K562 (cell line): Measurements from ENCODE around the gene KAZN. TPM values are rescaled to one million over a fixed set of nuclear protein-coding genes. Genes with fewer than 3 reads are reported as not detected.
A peak's percentile ranks its signal among the peaks of the same experiment; 100 is the strongest.

Experiments used
- ATF1 ChIP-seq, 2 experiments: fragments of 450-650 bp in 1 of 2; IDR thresholded peaks; 2 replicates each; pipeline ENCODE4 v1.6.1; 2016; ENCODE audit warnings: missing compliant biosample characterization in 1 of 2, missing genetic modification characterization in 1 of 2
- CREB1 ChIP-seq, 2 experiments: sonication (generic) in 1 of 2; formaldehyde crosslinking in 1 of 2; IDR thresholded peaks; 2 replicates each; pipeline versions ENCODE4 v1.6.1 to v1.8.0; 2012 to 2022; ENCODE audit warnings: inconsistent platforms in 1 of 2, mild to moderate bottlenecking in 1 of 2, missing genetic modification reagents in 1 of 2, moderate library complexity in 1 of 2
- RBM25 ChIP-seq: fragments of 200-400 bp; formaldehyde crosslinking; IDR thresholded peaks from 2 replicates; pipeline ENCODE4 v1.6.1; 2018; ENCODE audit warnings: low read length, low read depth, moderate library complexity; ENCODE audit not compliant: severe bottlenecking
- SRSF1 ChIP-seq: fragments of 200-400 bp; formaldehyde crosslinking; IDR thresholded peaks from 2 replicates; pipeline ENCODE4 v1.6.1; 2017; ENCODE audit warnings: mild to moderate bottlenecking, low read depth, low read length, moderate library complexity
- polyA plus RNA-seq, 8 experiments: library from polyadenylated mRNA; depleted of rRNA in 4 of 8; stranded (reverse) in 5 of 8; unstranded in 3 of 8; fragments of >200 nt; fragmentation: Nextera tagmentation in 2 of 8; fragmentation: Illumina TruSeq in 1 of 8; extraction: Ambion mirVana in 2 of 8; extraction: Trizol in 1 of 8; gene quantifications; 2 replicates each; pipeline versions ENCODE4 v1.2.1 to v1.2.3, GENCODE V29; 2011 to 2014; ENCODE audit warnings: inconsistent platforms in 1 of 8, missing spikeins in 1 of 8
- total RNA-seq, 7 experiments: library from RNA; depleted of rRNA in 6 of 7; stranded (reverse); fragments of >200 nt in 6 of 7; fragmentation: Illumina TruSeq in 2 of 7; extraction: Trizol in 2 of 7; gene quantifications; 2 replicates each; pipeline versions ENCODE4 v1.2.1 to v1.2.3, GENCODE V29; 2011 to 2021; ENCODE audit warnings: low replicate concordance in 1 of 7
- TF ChIP-seq, protein P1 (sequence below): fragments of 200-800 bp; sonication (Bioruptor generic); IDR thresholded peaks from 2 replicates; pipeline ENCODE4 v1.6.1; 2016; ENCODE audit warnings: missing genetic modification characterization, missing compliant biosample characterization
- TF ChIP-seq, protein P2 (sequence below): fragments of 250-450 bp; sonication (Bioruptor Pico); IDR thresholded peaks from 2 replicates; pipeline ENCODE4 v1.5.0; 2022; ENCODE audit warnings: mild to moderate bottlenecking
- TF ChIP-seq, protein P3 (sequence below): sonication (generic); formaldehyde crosslinking; IDR thresholded peaks from 2 replicates; pipeline ENCODE4 v1.8.0; 2022; ENCODE audit warnings: mild to moderate bottlenecking, missing genetic modification reagents, borderline replicate concordance

The KAZN gene
- total and polyA plus RNA-seq, 9 of the 15 experiments (the other 6 are each of a cell fraction or from before 2014, with no cell fraction given) = 2.1 to 21.6 (median 5.4) TPM

DNA sequence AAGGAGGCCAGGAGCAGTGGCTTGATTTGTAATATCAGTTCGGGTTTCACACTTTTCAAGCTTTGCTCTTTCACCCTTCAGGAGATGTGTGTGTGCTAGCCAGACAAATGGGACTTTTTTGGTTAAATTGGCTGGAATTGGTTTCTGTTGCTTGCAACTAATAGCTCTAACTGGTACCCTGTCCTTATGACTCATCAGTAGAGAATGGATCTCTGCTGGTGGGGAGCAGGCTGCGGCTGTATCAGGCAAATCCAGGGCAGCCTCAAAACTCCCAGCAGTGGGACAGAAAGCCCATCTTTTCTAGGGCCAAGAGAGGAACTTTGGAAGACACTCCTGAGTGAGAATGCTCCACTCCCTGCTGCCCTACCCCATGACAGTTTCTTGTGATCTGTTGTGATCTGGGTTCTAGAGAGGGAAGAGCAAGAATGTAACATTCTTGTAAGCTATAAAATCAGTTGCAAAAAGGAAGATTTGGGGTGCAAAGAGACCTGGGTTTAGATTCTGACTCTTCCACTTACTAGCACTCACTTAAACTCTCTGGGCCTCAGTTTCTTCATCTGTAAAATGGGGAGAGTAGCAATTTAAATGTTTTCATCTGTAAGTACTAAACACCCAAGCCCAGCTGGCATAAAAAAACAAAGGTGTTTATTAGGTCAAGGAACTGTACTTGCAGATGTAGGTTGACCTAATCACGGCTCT is 298.0 kb downstream of the KAZN start (continued):
- TF ChIP-seq, protein P1, sequence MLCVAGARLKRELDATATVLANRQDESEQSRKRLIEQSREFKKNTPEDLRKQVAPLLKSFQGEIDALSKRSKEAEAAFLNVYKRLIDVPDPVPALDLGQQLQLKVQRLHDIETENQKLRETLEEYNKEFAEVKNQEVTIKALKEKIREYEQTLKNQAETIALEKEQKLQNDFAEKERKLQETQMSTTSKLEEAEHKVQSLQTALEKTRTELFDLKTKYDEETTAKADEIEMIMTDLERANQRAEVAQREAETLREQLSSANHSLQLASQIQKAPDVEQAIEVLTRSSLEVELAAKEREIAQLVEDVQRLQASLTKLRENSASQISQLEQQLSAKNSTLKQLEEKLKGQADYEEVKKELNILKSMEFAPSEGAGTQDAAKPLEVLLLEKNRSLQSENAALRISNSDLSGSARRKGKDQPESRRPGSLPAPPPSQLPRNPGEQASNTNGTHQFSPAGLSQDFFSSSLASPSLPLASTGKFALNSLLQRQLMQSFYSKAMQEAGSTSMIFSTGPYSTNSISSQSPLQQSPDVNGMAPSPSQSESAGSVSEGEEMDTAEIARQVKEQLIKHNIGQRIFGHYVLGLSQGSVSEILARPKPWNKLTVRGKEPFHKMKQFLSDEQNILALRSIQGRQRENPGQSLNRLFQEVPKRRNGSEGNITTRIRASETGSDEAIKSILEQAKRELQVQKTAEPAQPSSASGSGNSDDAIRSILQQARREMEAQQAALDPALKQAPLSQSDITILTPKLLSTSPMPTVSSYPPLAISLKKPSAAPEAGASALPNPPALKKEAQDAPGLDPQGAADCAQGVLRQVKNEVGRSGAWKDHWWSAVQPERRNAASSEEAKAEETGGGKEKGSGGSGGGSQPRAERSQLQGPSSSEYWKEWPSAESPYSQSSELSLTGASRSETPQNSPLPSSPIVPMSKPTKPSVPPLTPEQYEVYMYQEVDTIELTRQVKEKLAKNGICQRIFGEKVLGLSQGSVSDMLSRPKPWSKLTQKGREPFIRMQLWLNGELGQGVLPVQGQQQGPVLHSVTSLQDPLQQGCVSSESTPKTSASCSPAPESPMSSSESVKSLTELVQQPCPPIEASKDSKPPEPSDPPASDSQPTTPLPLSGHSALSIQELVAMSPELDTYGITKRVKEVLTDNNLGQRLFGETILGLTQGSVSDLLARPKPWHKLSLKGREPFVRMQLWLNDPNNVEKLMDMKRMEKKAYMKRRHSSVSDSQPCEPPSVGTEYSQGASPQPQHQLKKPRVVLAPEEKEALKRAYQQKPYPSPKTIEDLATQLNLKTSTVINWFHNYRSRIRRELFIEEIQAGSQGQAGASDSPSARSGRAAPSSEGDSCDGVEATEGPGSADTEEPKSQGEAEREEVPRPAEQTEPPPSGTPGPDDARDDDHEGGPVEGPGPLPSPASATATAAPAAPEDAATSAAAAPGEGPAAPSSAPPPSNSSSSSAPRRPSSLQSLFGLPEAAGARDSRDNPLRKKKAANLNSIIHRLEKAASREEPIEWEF = no peak
- TF ChIP-seq, protein P2, sequence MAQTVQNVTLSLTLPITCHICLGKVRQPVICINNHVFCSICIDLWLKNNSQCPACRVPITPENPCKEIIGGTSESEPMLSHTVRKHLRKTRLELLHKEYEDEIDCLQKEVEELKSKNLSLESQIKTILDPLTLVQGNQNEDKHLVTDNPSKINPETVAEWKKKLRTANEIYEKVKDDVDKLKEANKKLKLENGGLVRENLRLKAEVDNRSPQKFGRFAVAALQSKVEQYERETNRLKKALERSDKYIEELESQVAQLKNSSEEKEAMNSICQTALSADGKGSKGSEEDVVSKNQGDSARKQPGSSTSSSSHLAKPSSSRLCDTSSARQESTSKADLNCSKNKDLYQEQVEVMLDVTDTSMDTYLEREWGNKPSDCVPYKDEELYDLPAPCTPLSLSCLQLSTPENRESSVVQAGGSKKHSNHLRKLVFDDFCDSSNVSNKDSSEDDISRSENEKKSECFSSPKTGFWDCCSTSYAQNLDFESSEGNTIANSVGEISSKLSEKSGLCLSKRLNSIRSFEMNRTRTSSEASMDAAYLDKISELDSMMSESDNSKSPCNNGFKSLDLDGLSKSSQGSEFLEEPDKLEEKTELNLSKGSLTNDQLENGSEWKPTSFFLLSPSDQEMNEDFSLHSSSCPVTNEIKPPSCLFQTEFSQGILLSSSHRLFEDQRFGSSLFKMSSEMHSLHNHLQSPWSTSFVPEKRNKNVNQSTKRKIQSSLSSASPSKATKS = no peak
- TF ChIP-seq RBM25 (peak; percentile 87), SRSF1 (no peak), CREB1 (IDR thresholded peaks at IDR 0.05) (no peak), CREB1 (CRISPR knock-in tag; IDR thresholded peaks at IDR 0.05) (no peak), ATF1 (CRISPR knock-in tag; IDR thresholded peaks at IDR 0.05) (no peak), ATF1 (tag; IDR thresholded peaks at IDR 0.05) (no peak)
- TF ChIP-seq, protein P3, sequence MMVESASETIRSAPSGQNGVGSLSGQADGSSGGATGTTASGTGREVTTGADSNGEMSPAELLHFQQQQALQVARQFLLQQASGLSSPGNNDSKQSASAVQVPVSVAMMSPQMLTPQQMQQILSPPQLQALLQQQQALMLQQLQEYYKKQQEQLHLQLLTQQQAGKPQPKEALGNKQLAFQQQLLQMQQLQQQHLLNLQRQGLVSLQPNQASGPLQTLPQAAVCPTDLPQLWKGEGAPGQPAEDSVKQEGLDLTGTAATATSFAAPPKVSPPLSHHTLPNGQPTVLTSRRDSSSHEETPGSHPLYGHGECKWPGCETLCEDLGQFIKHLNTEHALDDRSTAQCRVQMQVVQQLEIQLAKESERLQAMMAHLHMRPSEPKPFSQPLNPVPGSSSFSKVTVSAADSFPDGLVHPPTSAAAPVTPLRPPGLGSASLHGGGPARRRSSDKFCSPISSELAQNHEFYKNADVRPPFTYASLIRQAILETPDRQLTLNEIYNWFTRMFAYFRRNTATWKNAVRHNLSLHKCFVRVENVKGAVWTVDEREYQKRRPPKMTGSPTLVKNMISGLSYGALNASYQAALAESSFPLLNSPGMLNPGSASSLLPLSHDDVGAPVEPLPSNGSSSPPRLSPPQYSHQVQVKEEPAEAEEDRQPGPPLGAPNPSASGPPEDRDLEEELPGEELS (CRISPR knock-in tag) = no peak
- TF ChIP-seq, all 486 proteins: peak for 12
